CD4-positive, alpha-beta T cell treated with Interleukin-15 for 1 hour (primary cell): ENCODE data around the gene COQ4.

Experiments
- DNase-seq: peaks from one replicate; pipeline ENCODE4 v3.0.0-alpha.2; 2020

The COQ4 gene

GRCh38 chr9:128383007-128383753 lies 60.5 kb downstream of the COQ4 start:
- no peak for DNase-seq
